GM12892 (cell line): ENCODE results near the gene CENPN.

Experiments
- POLR2A ChIP-seq: IDR thresholded peaks from 2 replicates; pipeline ENCODE4 v1.6.1; 2011; ENCODE audit warnings: low read depth, low read length, control low read depth
- POLR2AphosphoS5 ChIP-seq: IDR thresholded peaks from 2 replicates; pipeline ENCODE4 v1.6.1; 2011; ENCODE audit warnings: low read depth, low read length, control low read depth

DNA sequence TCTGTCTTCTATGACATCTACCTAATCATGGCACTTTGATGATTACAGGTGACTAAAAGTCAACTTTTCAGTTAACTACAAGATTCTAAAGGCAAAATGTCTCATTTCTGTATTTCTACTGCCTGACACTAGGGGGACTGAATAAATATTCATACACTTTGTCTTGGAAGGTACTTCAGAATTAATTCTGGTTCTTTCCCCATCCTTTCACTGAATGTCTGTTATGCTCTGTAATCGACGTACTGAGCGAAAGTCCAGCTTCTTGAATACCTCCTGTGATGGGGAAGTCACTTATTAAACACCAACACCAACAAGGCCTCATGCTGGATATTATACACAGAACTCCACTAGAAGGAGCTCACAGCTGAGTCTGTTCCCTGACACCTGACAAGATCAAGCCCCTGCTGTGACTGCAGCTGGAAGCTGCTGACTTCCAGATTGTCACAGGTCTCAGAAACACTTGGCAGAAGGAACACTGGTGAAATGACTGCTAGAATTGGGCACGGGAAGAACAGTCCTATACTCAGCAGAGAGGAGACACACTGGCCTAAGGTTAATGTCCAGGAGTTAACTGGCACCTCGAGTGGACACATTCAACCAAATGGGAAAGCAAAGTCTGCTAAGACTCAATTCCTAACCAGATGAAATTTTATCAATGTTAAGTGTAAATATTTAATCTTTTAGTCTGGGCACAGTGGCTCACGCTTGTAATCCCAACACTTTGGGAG is 32.2 kb upstream of the CENPN start:
- no peak for TF ChIP-seq POLR2AphosphoS5
- TF ChIP-seq POLR2A = no peak
